Bone marrow (tissue), 2 donors: ENCODE data around the gene MYCBPAP.
"Not testable (repeated sequence)": the region's sequence is repeated elsewhere in the genome, so short reads cannot be mapped to it uniquely, and the experiment has no call there.

Experiments
- DNase-seq, 2 donors: peaks; one replicate each; lab custom pipeline; 2025; lab: John Stamatoyannopoulos, UW

MYCBPAP gene

GRCh38 chr17:50472286-50472685, 36.0 kb upstream of the MYCBPAP start:
- no peak for DNase-seq

GRCh38 chr17:50472761-50473161, 35.5 kb upstream of the MYCBPAP start:
- not testable (repeated sequence) for DNase-seq

- peak in 1 of 2 donors; percentile 5 for DNase-seq
Observed at GRCh38 chr17:50473901-50474300, 34.3 kb upstream of the MYCBPAP start.

GRCh38 chr17:50474523-50474922, 33.7 kb upstream of the MYCBPAP start:
- DNase-seq: no peak

- DNase-seq: no peak
Observed at GRCh38 chr17:50475362-50475761, 32.9 kb upstream of the MYCBPAP start.

GRCh38 chr17:50475775-50476544, 32.3 kb upstream of the MYCBPAP start:
- DNase-seq: not testable (repeated sequence)

GRCh38 chr17:50476545-50477315, 31.5 kb upstream of the MYCBPAP start:
- DNase-seq: no peak

GRCh38 chr17:50477976-50478375, 30.3 kb upstream of the MYCBPAP start:
- DNase-seq: no peak

- peak; percentile 57 to 75 for DNase-seq
Observed at GRCh38 chr17:50478391-50479381, 29.6 kb upstream of the MYCBPAP start, which contains the start of gene RSAD1. TSS of gene RSAD1 (plus strand) at chr17:50478860. CDS start at chr17:50478885, 25 bp downstream.

GRCh38 chr17:50479522-50480141, 28.6 kb upstream of the MYCBPAP start:
- DNase-seq: peak; percentile 16 to 30

GRCh38 chr17:50480142-50480764, 28.0 kb upstream of the MYCBPAP start:
- no peak for DNase-seq

- no peak for DNase-seq
Observed at GRCh38 chr17:50480854-50481490, 27.3 kb upstream of the MYCBPAP start.

GRCh38 chr17:50481648-50482047, 26.6 kb upstream of the MYCBPAP start:
- DNase-seq: no peak

- DNase-seq: no peak
Observed at GRCh38 chr17:50482110-50482509, 26.1 kb upstream of the MYCBPAP start.

GRCh38 chr17:50482516-50482915, 25.7 kb upstream of the MYCBPAP start:
- peak; percentile 56 to 61 for DNase-seq

GRCh38 chr17:50483266-50483665, 25.0 kb upstream of the MYCBPAP start:
- DNase-seq: no peak

- no peak for DNase-seq
Observed at GRCh38 chr17:50484386-50485155, 23.7 kb upstream of the MYCBPAP start.

- DNase-seq: no peak
Observed at GRCh38 chr17:50487213-50488096, 20.8 kb upstream of the MYCBPAP start.

GRCh38 chr17:50488880-50489279, 19.4 kb upstream of the MYCBPAP start:
- DNase-seq: no peak
